Measurements from ENCODE around the gene SCAANT1. TPM values are rescaled to one million over a fixed set of nuclear protein-coding genes. Genes with fewer than 3 reads are reported as not detected.

SCAANT1 gene
- total RNA-seq, 2 experiments from 2014 or later: not detected

DNA sequence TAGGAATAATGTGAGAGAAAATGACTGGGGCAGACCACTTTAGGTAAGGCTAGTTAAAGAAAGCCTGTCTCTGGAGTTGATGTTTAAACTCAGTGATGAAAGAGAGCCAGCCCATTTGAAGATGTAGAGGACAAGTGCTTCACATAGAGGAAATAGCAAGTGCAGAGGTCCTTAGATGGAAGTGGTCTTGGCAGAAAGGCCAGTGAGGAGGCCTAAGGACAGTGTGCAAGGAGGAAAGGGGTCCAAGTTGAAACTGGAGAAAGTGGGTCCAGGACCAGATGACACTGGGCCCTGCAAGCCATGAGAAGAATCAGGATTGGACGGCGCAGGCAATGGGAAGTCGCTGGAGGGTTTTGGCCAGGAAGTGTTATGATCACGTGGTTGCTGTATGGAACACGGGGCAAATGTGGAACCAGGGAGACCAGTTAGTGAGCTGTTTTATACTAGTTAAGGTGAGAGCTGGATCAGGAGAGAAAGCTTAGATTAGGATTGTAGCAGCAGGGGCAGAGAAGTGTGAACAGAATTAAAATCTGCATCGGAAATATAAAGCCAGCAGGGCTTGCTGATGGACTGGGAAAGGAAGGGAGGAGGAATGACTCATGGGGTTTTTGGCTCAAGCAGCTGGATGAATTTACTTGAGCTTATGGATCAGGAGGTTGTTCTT lies 48.0 kb upstream of the SCAANT1 start:
- peaks cover 30% of the 10 kb centered on the region for H4K20me1 ChIP-seq (ENCODE audit: insufficient read depth, low read length)
- DNase-seq (ENCODE audit: low spot score): no peak
- no peaks in the 10 kb centered on the region for H3K9me3 ChIP-seq (ENCODE audit: low read length)
- no peak overlapping the region for H3K4me2 ChIP-seq (ENCODE audit: low read length)
- no peaks in the 10 kb centered on the region for H3K9me2 ChIP-seq (ENCODE audit: insufficient read depth, low read length)
- TF ChIP-seq EZH2phosphoT487 (IDR thresholded peaks at IDR 0.05; ENCODE audit: borderline replicate concordance, low read depth, low read length): no peak
- TF ChIP-seq, protein P1, sequence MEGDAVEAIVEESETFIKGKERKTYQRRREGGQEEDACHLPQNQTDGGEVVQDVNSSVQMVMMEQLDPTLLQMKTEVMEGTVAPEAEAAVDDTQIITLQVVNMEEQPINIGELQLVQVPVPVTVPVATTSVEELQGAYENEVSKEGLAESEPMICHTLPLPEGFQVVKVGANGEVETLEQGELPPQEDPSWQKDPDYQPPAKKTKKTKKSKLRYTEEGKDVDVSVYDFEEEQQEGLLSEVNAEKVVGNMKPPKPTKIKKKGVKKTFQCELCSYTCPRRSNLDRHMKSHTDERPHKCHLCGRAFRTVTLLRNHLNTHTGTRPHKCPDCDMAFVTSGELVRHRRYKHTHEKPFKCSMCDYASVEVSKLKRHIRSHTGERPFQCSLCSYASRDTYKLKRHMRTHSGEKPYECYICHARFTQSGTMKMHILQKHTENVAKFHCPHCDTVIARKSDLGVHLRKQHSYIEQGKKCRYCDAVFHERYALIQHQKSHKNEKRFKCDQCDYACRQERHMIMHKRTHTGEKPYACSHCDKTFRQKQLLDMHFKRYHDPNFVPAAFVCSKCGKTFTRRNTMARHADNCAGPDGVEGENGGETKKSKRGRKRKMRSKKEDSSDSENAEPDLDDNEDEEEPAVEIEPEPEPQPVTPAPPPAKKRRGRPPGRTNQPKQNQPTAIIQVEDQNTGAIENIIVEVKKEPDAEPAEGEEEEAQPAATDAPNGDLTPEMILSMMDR (conservative IDR thresholded peaks at IDR 0.05; ENCODE audit: low read length): no peak
- BruUV-seq (replicated peaks): no TSS peak
- intact Hi-C loops (cut with micrococcal nuclease; ENCODE audit: unreplicated experiment): no loop called here
- no peak overlapping the region for H2AFZ ChIP-seq (ENCODE audit: low read length)
- ChIA-PET POLR2A (interaction anchor here (0.9 kb wide), 1 partner anchor 9 kb away, joined by 4 read pairs; no protein-coding TSS in a partner anchor), CTCF (ENCODE audit: unreplicated experiment) (no interaction called here)
- peaks cover 4% of the 10 kb centered on the region for H3K79me2 ChIP-seq (ENCODE audit: insufficient read depth, low read depth, low read length)
- H3K4me1 ChIP-seq (ENCODE audit: insufficient read depth, low read length, poor library complexity, severe bottlenecking): peaks cover 17% of the 10 kb centered on the region
- no peak overlapping the region for H3K27ac ChIP-seq (ENCODE audit: low read depth, low read length, poor library complexity, severe bottlenecking)
- H3K4me3 ChIP-seq (ENCODE audit: low read depth, low read length, poor library complexity, severe bottlenecking): no peak overlapping the region
- peaks cover 41% of the 10 kb centered on the region; the same call in 1 of the 2 replicates for H3K36me3 ChIP-seq (ENCODE audit: insufficient read depth, low read length)

DNA sequence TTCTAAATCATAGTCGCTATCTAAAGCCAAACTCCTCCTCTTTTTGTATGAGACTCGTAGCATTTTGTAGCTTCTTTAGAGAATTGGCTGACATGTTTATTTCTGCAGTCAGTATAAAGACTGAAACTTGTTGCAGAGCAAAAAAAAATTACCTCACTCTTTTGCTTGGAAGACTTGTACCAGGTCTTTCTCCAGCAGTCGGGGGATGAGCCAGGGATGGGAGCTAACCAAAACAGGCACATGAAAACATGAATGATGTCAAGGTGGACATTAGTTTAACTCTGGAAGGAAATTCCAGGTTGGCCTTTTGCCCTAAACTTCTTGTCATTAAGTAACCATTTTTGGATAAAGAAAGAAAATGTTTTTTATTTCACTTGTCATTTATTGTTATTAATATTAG lies 47.0 kb upstream of the SCAANT1 start:
- Histone ChIP-seq H3K36me3 (ENCODE audit: insufficient read depth, low read length) (peaks cover 44% of the 10 kb centered on the region; the same call in 1 of the 2 replicates), H3K79me2 (ENCODE audit: insufficient read depth, low read depth, low read length) (peaks cover 4% of the 10 kb centered on the region), H3K4me1 (ENCODE audit: insufficient read depth, low read length, poor library complexity, severe bottlenecking) (peaks cover 17% of the 10 kb centered on the region), H3K9me3 (ENCODE audit: low read length) (no peaks in the 10 kb centered on the region), H3K4me3 (ENCODE audit: low read depth, low read length, poor library complexity, severe bottlenecking) (no peak overlapping the region), H3K27ac (ENCODE audit: low read depth, low read length, poor library complexity, severe bottlenecking) (no peak overlapping the region), H3K4me2 (ENCODE audit: low read length) (no peak overlapping the region), H2AFZ (ENCODE audit: low read length) (no peak overlapping the region), H3K9me2 (ENCODE audit: insufficient read depth, low read length) (no peaks in the 10 kb centered on the region), H4K20me1 (ENCODE audit: insufficient read depth, low read length) (peaks cover 30% of the 10 kb centered on the region)
- ChIA-PET POLR2A (interaction anchor here (0.8 to 1.5 kb wide), 2 partner anchors 25 to 1457 kb away, joined by 3 to 4 read pairs; no protein-coding TSS in a partner anchor), CTCF (ENCODE audit: unreplicated experiment) (no interaction called here)
- BruUV-seq (replicated peaks): no TSS peak
- TF ChIP-seq, protein P1 (conservative IDR thresholded peaks at IDR 0.05; ENCODE audit: low read length): no peak
- TF ChIP-seq EZH2phosphoT487 (IDR thresholded peaks at IDR 0.05; ENCODE audit: borderline replicate concordance, low read depth, low read length): no peak
- no peak for DNase-seq (ENCODE audit: low spot score)
- intact Hi-C loops (cut with micrococcal nuclease; ENCODE audit: unreplicated experiment): no loop called here

Measured in OCI-LY7 (cell line).